ENCODE data around the gene GPR34.
"Not testable (repeated sequence)": the region's sequence is repeated elsewhere in the genome, so short reads cannot be mapped to it uniquely, and the experiment has no call there.

The GPR34 gene

GRCh38 chrX:41667631-41668030 is 21.1 kb upstream of the GPR34 start:
- Histone ChIP-seq H3K9me3 (ENCODE audit: control insufficient read depth, low read length) (no peaks in the 10 kb centered on the region), H3K27me3 (ENCODE audit: control insufficient read depth, insufficient read depth, low read length, poor library complexity, severe bottlenecking) (no peaks in the 10 kb centered on the region), H3K36me3 (ENCODE audit: control insufficient read depth, insufficient read depth, low read length) (peaks cover 3% of the 10 kb centered on the region), H3K27ac (ENCODE audit: insufficient read depth, low read depth, low read length, poor library complexity, severe bottlenecking) (no peak overlapping the region), H3K4me1 (ENCODE audit: control insufficient read depth, insufficient read depth, low read length) (peaks cover 3% of the 10 kb centered on the region), H3K4me3 (ENCODE audit: insufficient read depth, low read depth, low read length) (no peak overlapping the region)
- WGBS, 2 experiments, result 86 to 100% methylated on average over 1 to 2 of the region's 3 CpGs

- H3K4me3 ChIP-seq (ENCODE audit: insufficient read depth, low read depth, low read length), result no peak overlapping the region
- no peaks in the 10 kb centered on the region for H3K9me3 ChIP-seq (ENCODE audit: control insufficient read depth, low read length)
- no peaks in the 10 kb centered on the region for H3K36me3 ChIP-seq (ENCODE audit: control insufficient read depth, insufficient read depth, low read length)
- peaks cover 3% of the 10 kb centered on the region for H3K4me1 ChIP-seq (ENCODE audit: control insufficient read depth, insufficient read depth, low read length)
- no peak overlapping the region for H3K27ac ChIP-seq (ENCODE audit: insufficient read depth, low read depth, low read length, poor library complexity, severe bottlenecking)
- H3K27me3 ChIP-seq (ENCODE audit: control insufficient read depth, insufficient read depth, low read length, poor library complexity, severe bottlenecking), result no peaks in the 10 kb centered on the region
Measured at GRCh38 chrX:41670112-41670511, 18.7 kb upstream of the GPR34 start.

GRCh38 chrX:41671082-41671481 is 17.7 kb upstream of the GPR34 start:
- H3K9me3 ChIP-seq (ENCODE audit: control insufficient read depth, low read length), result no peaks in the 10 kb centered on the region
- peaks cover 3% of the 10 kb centered on the region for H3K4me1 ChIP-seq (ENCODE audit: control insufficient read depth, insufficient read depth, low read length)
- H3K36me3 ChIP-seq (ENCODE audit: control insufficient read depth, insufficient read depth, low read length), result no peaks in the 10 kb centered on the region
- 100% methylated on average over 1 of the region's 1 CpG for WGBS, 2 experiments
- no peak overlapping the region for H3K27ac ChIP-seq (ENCODE audit: insufficient read depth, low read depth, low read length, poor library complexity, severe bottlenecking)
- H3K27me3 ChIP-seq (ENCODE audit: control insufficient read depth, insufficient read depth, low read length, poor library complexity, severe bottlenecking), result no peaks in the 10 kb centered on the region
- no peak overlapping the region for H3K4me3 ChIP-seq (ENCODE audit: insufficient read depth, low read depth, low read length)

- Histone ChIP-seq H3K9me3 (ENCODE audit: control insufficient read depth, low read length) (no peaks in the 10 kb centered on the region), H3K27ac (ENCODE audit: insufficient read depth, low read depth, low read length, poor library complexity, severe bottlenecking) (no peak overlapping the region), H3K36me3 (ENCODE audit: control insufficient read depth, insufficient read depth, low read length) (no peaks in the 10 kb centered on the region), H3K27me3 (ENCODE audit: control insufficient read depth, insufficient read depth, low read length, poor library complexity, severe bottlenecking) (no peaks in the 10 kb centered on the region), H3K4me1 (ENCODE audit: control insufficient read depth, insufficient read depth, low read length) (peaks cover 3% of the 10 kb centered on the region), H3K4me3 (ENCODE audit: insufficient read depth, low read depth, low read length) (no peak overlapping the region)
- WGBS, 2 experiments, result 96 to 100% methylated on average over 1 of the region's 1 CpG
Measured at GRCh38 chrX:41672643-41673042, 16.1 kb upstream of the GPR34 start.

GRCh38 chrX:41676361-41676760 is 12.4 kb upstream of the GPR34 start:
- H3K27ac ChIP-seq (ENCODE audit: insufficient read depth, low read depth, low read length, poor library complexity, severe bottlenecking); H3K4me3 ChIP-seq (ENCODE audit: insufficient read depth, low read depth, low read length): not testable (repeated sequence)
- WGBS, 2 experiments, result 97% methylated on average over 14 to 15 of the region's 15 CpGs

GRCh38 chrX:41677183-41678060 is 11.4 kb upstream of the GPR34 start:
- no peak overlapping the region for H3K4me3 ChIP-seq (ENCODE audit: insufficient read depth, low read depth, low read length)
- WGBS, 2 experiments, result 93% methylated on average over 6 of the region's 6 CpGs
- no peaks in the 10 kb centered on the region for H3K36me3 ChIP-seq (ENCODE audit: control insufficient read depth, insufficient read depth, low read length)
- H3K9me3 ChIP-seq (ENCODE audit: control insufficient read depth, low read length), result no peaks in the 10 kb centered on the region
- no peak overlapping the region for H3K27ac ChIP-seq (ENCODE audit: insufficient read depth, low read depth, low read length, poor library complexity, severe bottlenecking)
- H3K27me3 ChIP-seq (ENCODE audit: control insufficient read depth, insufficient read depth, low read length, poor library complexity, severe bottlenecking), result no peaks in the 10 kb centered on the region
- no peaks in the 10 kb centered on the region for H3K4me1 ChIP-seq (ENCODE audit: control insufficient read depth, insufficient read depth, low read length)

More at GRCh38 chrX:41676361-41676760, 12.4 kb upstream of the GPR34 start:
- not testable (repeated sequence) for H3K27me3 ChIP-seq (ENCODE audit: control insufficient read depth, insufficient read depth, low read length, poor library complexity, severe bottlenecking); H3K9me3 ChIP-seq (ENCODE audit: control insufficient read depth, low read length); H3K4me1 ChIP-seq (ENCODE audit: control insufficient read depth, insufficient read depth, low read length); H3K36me3 ChIP-seq (ENCODE audit: control insufficient read depth, insufficient read depth, low read length)

- no peak overlapping the region for H3K27ac ChIP-seq (ENCODE audit: insufficient read depth, low read depth, low read length, poor library complexity, severe bottlenecking)
- H3K4me1 ChIP-seq (ENCODE audit: control insufficient read depth, insufficient read depth, low read length), result no peaks in the 10 kb centered on the region
- no peaks in the 10 kb centered on the region for H3K36me3 ChIP-seq (ENCODE audit: control insufficient read depth, insufficient read depth, low read length)
- H3K9me3 ChIP-seq (ENCODE audit: control insufficient read depth, low read length), result no peaks in the 10 kb centered on the region
- no peak overlapping the region for H3K4me3 ChIP-seq (ENCODE audit: insufficient read depth, low read depth, low read length)
- no peaks in the 10 kb centered on the region for H3K27me3 ChIP-seq (ENCODE audit: control insufficient read depth, insufficient read depth, low read length, poor library complexity, severe bottlenecking)
- 90 to 91% methylated on average over 1 to 3 of the region's 3 CpGs for WGBS, 2 experiments
Measured at GRCh38 chrX:41684138-41684537, 4.6 kb upstream of the GPR34 start.

- no peaks in the 10 kb centered on the region for H3K9me3 ChIP-seq (ENCODE audit: control insufficient read depth, low read length)
- 100% methylated on average over 2 of the region's 2 CpGs; no CpG with 5 or more reads in 1 of the 2 experiments for WGBS, 2 experiments
- H3K27me3 ChIP-seq (ENCODE audit: control insufficient read depth, insufficient read depth, low read length, poor library complexity, severe bottlenecking), result no peaks in the 10 kb centered on the region
- H3K36me3 ChIP-seq (ENCODE audit: control insufficient read depth, insufficient read depth, low read length), result no peaks in the 10 kb centered on the region
- no peak overlapping the region for H3K27ac ChIP-seq (ENCODE audit: insufficient read depth, low read depth, low read length, poor library complexity, severe bottlenecking)
- no peak overlapping the region for H3K4me3 ChIP-seq (ENCODE audit: insufficient read depth, low read depth, low read length)
- no peaks in the 10 kb centered on the region for H3K4me1 ChIP-seq (ENCODE audit: control insufficient read depth, insufficient read depth, low read length)
Measured at GRCh38 chrX:41684940-41685339, 3.8 kb upstream of the GPR34 start.

- 100% methylated on average over 2 of the region's 4 CpGs; no CpG with 5 or more reads in 1 of the 2 experiments for WGBS, 2 experiments
- Histone ChIP-seq H3K27me3 (ENCODE audit: control insufficient read depth, insufficient read depth, low read length, poor library complexity, severe bottlenecking) (no peaks in the 10 kb centered on the region), H3K4me1 (ENCODE audit: control insufficient read depth, insufficient read depth, low read length) (no peaks in the 10 kb centered on the region), H3K36me3 (ENCODE audit: control insufficient read depth, insufficient read depth, low read length) (no peaks in the 10 kb centered on the region), H3K9me3 (ENCODE audit: control insufficient read depth, low read length) (no peaks in the 10 kb centered on the region), H3K4me3 (ENCODE audit: insufficient read depth, low read depth, low read length) (no peak overlapping the region), H3K27ac (ENCODE audit: insufficient read depth, low read depth, low read length, poor library complexity, severe bottlenecking) (no peak overlapping the region)
Measured at GRCh38 chrX:41686788-41687187, 2.0 kb upstream of the GPR34 start.

- no peaks in the 10 kb centered on the region for H3K9me3 ChIP-seq (ENCODE audit: control insufficient read depth, low read length)
- WGBS, 2 experiments, result 86% methylated on average over 1 of the region's 2 CpGs; no CpG with 5 or more reads in 1 of the 2 experiments
Measured at GRCh38 chrX:41688156-41688555, 617 bp upstream of the GPR34 start.

More at GRCh38 chrX:41688156-41688555, 617 bp upstream of the GPR34 start:
- no peaks in the 10 kb centered on the region for H3K36me3 ChIP-seq (ENCODE audit: control insufficient read depth, insufficient read depth, low read length)
- no peak overlapping the region for H3K27ac ChIP-seq (ENCODE audit: insufficient read depth, low read depth, low read length, poor library complexity, severe bottlenecking)
- H3K27me3 ChIP-seq (ENCODE audit: control insufficient read depth, insufficient read depth, low read length, poor library complexity, severe bottlenecking), result no peaks in the 10 kb centered on the region
- no peak overlapping the region for H3K4me3 ChIP-seq (ENCODE audit: insufficient read depth, low read depth, low read length)
- no peaks in the 10 kb centered on the region for H3K4me1 ChIP-seq (ENCODE audit: control insufficient read depth, insufficient read depth, low read length)
